GM12878 (cell line): Measurements from ENCODE around the gene CFC1B. TPM values are rescaled to one million over a fixed set of nuclear protein-coding genes. Genes with fewer than 3 reads are reported as not detected.
"Not testable (repeated sequence)": the region's sequence is repeated elsewhere in the genome, so short reads cannot be mapped to it uniquely, and the experiment has no call there.

Experiments
- ATAC-seq: fragments of 200-7000 bp; cut with Tn5 transposase; 3 replicates; pipeline ENCODE4 v1.9.1; 2020; ENCODE audit warnings: mild to moderate bottlenecking, moderate library complexity
- BruUV-seq: library from RNA; stranded (reverse); fragments of 400-500 nt; replicated peaks from 2 replicates; lab custom pipeline; 2021; lab: Mats Ljungman, UMichigan
- CTCF ChIA-PET: fragments of 300-600 bp; sonication (Branson Sonifier 250); formaldehyde crosslinking; extraction: SDS; loops from one replicate; lab custom pipeline; 2021; ENCODE audit warnings: inconsistent platforms; lab: Yijun Ruan, JAX
- POLR2A ChIA-PET: fragments of 350-600 bp; formaldehyde crosslinking; extraction: SDS; loops from one replicate; lab custom pipeline; 2021; ENCODE audit warnings: inconsistent platforms; lab: Charles Lee
- RAD21 ChIA-PET: fragments of 300-600 bp; sonication (Branson Sonifier 250); formaldehyde crosslinking; loops from one replicate; lab custom pipeline; 2023; ENCODE audit warnings: antibody characterized with exemption; ENCODE audit not compliant: unreplicated experiment; lab: Charles Lee
- SMC1A ChIA-PET: fragments of 300-600 bp; sonication (Branson Sonifier 250); formaldehyde crosslinking; loops from one replicate; lab custom pipeline; 2023; ENCODE audit not compliant: unreplicated experiment, uncharacterized antibody; lab: Charles Lee
- DNase-seq: peaks from one replicate; pipeline ENCODE4 v3.0.0-alpha.2; 2011; ENCODE audit warnings: low read depth, low spot score
- FAIRE-seq: peaks from 3 replicates; lab custom pipeline; 2011; peaks lifted over from hg19 to GRCh38; lab: Jason Lieb, UNC
- H2AFZ ChIP-seq: 2 replicates; pipeline ENCODE4 v1.6.0; 2011; ENCODE audit warnings: low read depth, low read length, control low read depth; ENCODE audit not compliant: control insufficient read depth
- H3K27ac ChIP-seq: 2 replicates; pipeline ENCODE4 v1.5.1; 2011; ENCODE audit warnings: control low read depth; ENCODE audit not compliant: control insufficient read depth, insufficient read depth
- H3K27me3 ChIP-seq, 2 experiments: replicated peaks in 1 of 2; 2 replicates each; pipeline versions ENCODE4 v1.6.0 to v1.6.1; 2011; ENCODE audit warnings: low read length in 1 of 2; ENCODE audit not compliant: control insufficient read depth in 2 of 2, insufficient read depth in 2 of 2
- H3K36me3 ChIP-seq, 2 experiments: 2 replicates each; pipeline ENCODE4 v1.5.1; 2011; ENCODE audit warnings: low read length in 1 of 2; ENCODE audit not compliant: control insufficient read depth in 2 of 2, insufficient read depth in 2 of 2
- H3K4me1 ChIP-seq: 2 replicates; pipeline ENCODE4 v1.6.1; 2011; ENCODE audit warnings: mild to moderate bottlenecking, low read length, moderate library complexity, mixed read lengths; ENCODE audit not compliant: control insufficient read depth, insufficient read depth
- H3K4me2 ChIP-seq: 2 replicates; pipeline ENCODE4 v1.6.0; 2011; ENCODE audit warnings: control low read depth; ENCODE audit not compliant: control insufficient read depth, insufficient read depth
- H3K4me3 ChIP-seq: fragments of 200-600 bp; sonication (generic); 2 replicates; pipeline ENCODE4 v1.5.1; 2016
- H3K79me2 ChIP-seq: 2 replicates; pipeline ENCODE4 v1.6.0; 2011; ENCODE audit warnings: low read length; ENCODE audit not compliant: control insufficient read depth, insufficient read depth
- H3K9ac ChIP-seq: 2 replicates; pipeline ENCODE4 v1.8.0; 2011; ENCODE audit warnings: low read length, control low read depth, mixed read lengths; ENCODE audit not compliant: control insufficient read depth, insufficient read depth
- H3K9me3 ChIP-seq: replicated peaks from 3 replicates; pipeline ENCODE4 v1.5.1; 2011; ENCODE audit warnings: mild to moderate bottlenecking, low read length; ENCODE audit not compliant: control insufficient read depth, insufficient read depth
- H4K20me1 ChIP-seq: 2 replicates; pipeline ENCODE4 v1.6.0; 2011; ENCODE audit not compliant: control insufficient read depth, insufficient read depth
- WGBS: methylation state at CpG from one replicate; pipeline ENCODE4 v1.1.6; 2016; ENCODE audit warnings: low lambda C conversion rate; ENCODE audit not compliant: insufficient replicate concordance, insufficient coverage; ENCODE audit errors: missing lambda C conversion rate; 5-methylcytosine and 5-hydroxymethylcytosine counted together
- in situ Hi-C: fragments of 300-500 bp; cut with MboI; formaldehyde crosslinking; loops from 9 replicates; pipeline ENCODE4 v1.14.3; 2018; ENCODE audit warnings: mixed read lengths
- intact Hi-C: fragments of 100-400 bp; cut with micrococcal nuclease; formaldehyde crosslinking; loops from one replicate; pipeline ENCODE4 v1.14.2; 2022; ENCODE audit not compliant: unreplicated experiment
- polyA plus RNA-seq, 11 experiments: library from polyadenylated mRNA; depleted of rRNA in 4 of 11; unstranded in 6 of 11; stranded (reverse) in 5 of 11; fragments of >200 nt; fragmentation: Nextera tagmentation in 4 of 11; fragmentation: Illumina TruSeq in 1 of 11; extraction: Ambion mirVana in 4 of 11; extraction: Trizol in 1 of 11; gene quantifications; 1 replicate in 1 of 11; 2 replicates in 10 of 11; pipeline versions ENCODE4 v1.2.1 to v1.2.3, GENCODE V29; 2011 to 2016; ENCODE audit warnings: inconsistent platforms in 2 of 11, missing spikeins in 2 of 11, low read depth in 1 of 11
- total RNA-seq, 4 experiments: library from RNA; depleted of rRNA in 3 of 4; stranded (reverse); fragments of >200 nt in 3 of 4; fragmentation: Illumina TruSeq in 1 of 4; extraction: Trizol in 1 of 4; gene quantifications; 2 replicates each; pipeline versions ENCODE4 v1.2.1 to v1.2.3, GENCODE V29; 2013 to 2021

CFC1B gene
- total and polyA plus RNA-seq, 10 of the 15 experiments (the other 5 are each of a cell fraction or from before 2014, with no cell fraction given) = not detected

DNA sequence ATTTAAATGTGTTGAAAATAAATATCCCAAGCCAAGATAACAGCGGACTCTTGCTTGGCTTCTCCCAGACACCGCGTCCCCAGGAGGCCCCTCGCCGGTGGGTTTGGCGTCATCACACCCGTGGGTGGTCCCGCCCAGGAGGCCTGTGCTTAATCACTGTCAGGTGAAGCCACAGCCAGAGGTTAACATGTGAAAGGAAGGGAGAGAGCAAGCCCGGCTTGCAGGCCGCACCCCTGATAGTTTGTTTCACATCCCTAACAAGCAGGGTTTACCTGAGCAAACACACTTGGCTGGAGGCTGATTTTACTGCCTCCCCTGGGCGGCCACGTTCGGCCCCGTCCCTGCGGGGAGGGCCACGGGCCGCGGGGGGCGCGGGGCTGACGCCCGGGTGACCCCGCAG is 1.4 kb downstream of the CFC1B start:
- CTCF ChIA-PET, H3K4me1 ChIP-seq, H2AFZ ChIP-seq, SMC1A ChIA-PET, H3K4me3 ChIP-seq, H4K20me1 ChIP-seq, intact Hi-C loops, ATAC-seq, BruUV-seq, RAD21 ChIA-PET, in situ Hi-C loops, POLR2A ChIA-PET, H3K79me2 ChIP-seq, DNase-seq, FAIRE-seq, H3K27ac ChIP-seq, H3K9me3 ChIP-seq, H3K36me3 ChIP-seq, H3K27me3 ChIP-seq, H3K9ac ChIP-seq, H3K4me2 ChIP-seq: not testable (repeated sequence)
- WGBS = no CpG with 5 or more reads among the region's 23 CpGs

DNA sequence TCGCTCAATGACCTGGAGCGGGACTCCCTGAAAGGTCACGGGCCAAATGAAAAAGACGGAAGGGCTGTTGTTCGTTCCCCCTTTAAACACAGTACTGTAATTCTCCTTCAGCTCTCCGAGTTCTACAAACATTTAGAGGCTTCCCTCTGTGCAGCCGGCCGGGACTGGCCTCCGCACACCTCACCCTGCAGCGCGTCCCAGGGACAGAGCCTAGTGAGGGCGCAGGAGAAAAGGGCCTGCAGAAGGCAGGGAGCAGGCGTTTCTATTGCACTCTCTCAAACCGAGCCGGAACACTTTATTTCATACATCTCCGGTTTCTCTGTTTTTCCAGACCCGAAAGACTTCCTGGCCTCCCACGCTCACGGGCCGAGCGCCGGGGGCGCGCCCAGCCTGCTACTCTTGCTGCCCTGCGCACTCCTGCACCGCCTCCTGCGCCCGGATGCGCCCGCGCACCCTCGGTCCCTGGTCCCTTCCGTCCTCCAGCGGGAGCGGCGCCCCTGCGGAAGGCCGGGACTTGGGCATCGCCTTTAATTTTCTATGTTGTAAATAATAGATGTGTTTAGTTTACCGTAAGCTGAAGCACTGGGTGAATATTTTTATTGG is 6.4 kb downstream of the CFC1B start:
- H3K4me1 ChIP-seq, H3K36me3 ChIP-seq, H3K9ac ChIP-seq, H3K4me3 ChIP-seq, intact Hi-C loops, H3K27ac ChIP-seq, ATAC-seq, H3K9me3 ChIP-seq, FAIRE-seq, DNase-seq, H3K79me2 ChIP-seq, BruUV-seq, POLR2A ChIA-PET, in situ Hi-C loops, CTCF ChIA-PET, H3K27me3 ChIP-seq, RAD21 ChIA-PET, H4K20me1 ChIP-seq, SMC1A ChIA-PET, H2AFZ ChIP-seq, H3K4me2 ChIP-seq: not testable (repeated sequence)
- no CpG with 5 or more reads among the region's 40 CpGs for WGBS

DNA sequence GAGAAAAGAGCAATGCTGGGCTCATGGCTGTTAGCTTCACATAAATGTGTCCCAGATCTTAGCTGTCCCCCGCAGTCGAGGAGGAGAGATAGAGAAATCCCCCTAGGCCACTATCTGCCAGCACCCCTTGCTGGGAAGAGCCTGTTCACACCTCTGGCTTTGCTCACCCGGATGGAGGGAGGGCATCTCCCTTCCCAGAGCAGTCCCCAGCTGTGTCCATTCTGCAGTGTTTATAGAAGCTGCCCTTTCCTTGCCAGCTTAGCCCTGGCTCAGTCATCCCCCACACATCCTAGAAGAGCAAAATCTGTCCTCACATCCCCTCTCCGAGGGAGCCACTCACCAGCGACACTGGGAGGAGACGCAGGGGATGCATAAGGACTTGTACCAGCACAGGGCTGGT is 8.5 kb downstream of the CFC1B start:
- SMC1A ChIA-PET, H4K20me1 ChIP-seq, CTCF ChIA-PET, H3K79me2 ChIP-seq, H3K27me3 ChIP-seq, H3K9ac ChIP-seq, H3K36me3 ChIP-seq, in situ Hi-C loops, H3K9me3 ChIP-seq, H3K27ac ChIP-seq, H3K4me2 ChIP-seq, POLR2A ChIA-PET, RAD21 ChIA-PET, FAIRE-seq, BruUV-seq, H2AFZ ChIP-seq, H3K4me1 ChIP-seq, H3K4me3 ChIP-seq, intact Hi-C loops, ATAC-seq, DNase-seq: not testable (repeated sequence)
- WGBS = no CpG with 5 or more reads among the region's 6 CpGs

DNA sequence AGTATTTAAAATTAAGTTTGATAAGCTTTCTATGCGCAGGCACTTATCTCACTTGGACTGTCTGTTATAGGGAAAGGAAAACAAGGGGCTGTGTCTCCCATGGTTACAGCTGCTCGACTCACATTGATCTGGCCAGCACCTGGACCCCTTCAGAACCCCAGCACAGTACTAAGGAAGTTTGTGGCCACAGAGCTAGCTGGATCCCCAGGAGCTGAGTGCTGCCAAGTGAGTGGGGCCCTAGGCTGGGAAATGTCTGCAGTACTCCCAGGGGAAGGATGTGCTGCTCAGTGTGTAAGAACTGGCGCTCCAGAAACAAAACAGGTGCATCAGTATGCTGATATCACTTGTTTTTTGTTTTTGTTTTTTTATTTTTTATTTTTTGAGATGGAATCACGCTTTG is 9.2 kb downstream of the CFC1B start:
- ATAC-seq, H3K27me3 ChIP-seq, H3K4me2 ChIP-seq, H4K20me1 ChIP-seq, H3K4me3 ChIP-seq, FAIRE-seq, H3K9ac ChIP-seq, H3K36me3 ChIP-seq, BruUV-seq, RAD21 ChIA-PET, intact Hi-C loops, H3K27ac ChIP-seq, H2AFZ ChIP-seq, H3K79me2 ChIP-seq, SMC1A ChIA-PET, in situ Hi-C loops, CTCF ChIA-PET, H3K4me1 ChIP-seq, H3K9me3 ChIP-seq, POLR2A ChIA-PET, DNase-seq: not testable (repeated sequence)
- WGBS = no CpG with 5 or more reads among the region's 4 CpGs
